Skin of body (tissue), 1 donor: ENCODE measurements around the gene NUP62. TPM values are rescaled to one million over a fixed set of nuclear protein-coding genes. Genes with fewer than 3 reads are reported as not detected.

Experiments used
- total RNA-seq: library from RNA; depleted of rRNA; stranded (reverse); fragments of >200 nt; gene quantifications from one replicate; pipeline ENCODE4 v1.2.3, GENCODE V29; 2014

The NUP62 gene
- total RNA-seq, 1 donor from 2014 or later, result 19.0 TPM

Other genes starting within 250 kb of the NUP62 start
- 0.69 TPM for gene ADM5, start 239.9 kb downstream of the NUP62 start, total RNA-seq
- gene CPT1C, start 238.4 kb downstream of the NUP62 start, total RNA-seq, result 1.6 TPM
- gene TSKS, start 166.2 kb downstream of the NUP62 start, total RNA-seq, result 0.30 TPM
- 31.4 TPM for gene AP2A1, start 162.5 kb downstream of the NUP62 start, total RNA-seq
- 13.4 TPM for gene FUZ, start 116.2 kb downstream of the NUP62 start, total RNA-seq
- 17.4 TPM for gene MED25, start 111.2 kb downstream of the NUP62 start, total RNA-seq
- 46.4 TPM for gene PTOV1, start 78.3 kb downstream of the NUP62 start, total RNA-seq
- 25.2 TPM for gene PNKP, start 61.9 kb downstream of the NUP62 start, total RNA-seq
- gene AKT1S1, start 52.1 kb downstream of the NUP62 start, total RNA-seq, result 4.3 TPM
- 12.9 TPM for gene TBC1D17, start 51.8 kb downstream of the NUP62 start, total RNA-seq
- 0.49 TPM for gene IL4I1, start 32.6 kb downstream of the NUP62 start, total RNA-seq
- gene ATF5, start 299 bp downstream of the NUP62 start, total RNA-seq, result 2.0 TPM
- 0.79 TPM for gene SIGLEC11, start 31.7 kb upstream of the NUP62 start, total RNA-seq
- 15.2 TPM for gene VRK3, start 95.9 kb upstream of the NUP62 start, total RNA-seq
- 5.1 TPM for gene ZNF473, start 96.5 kb upstream of the NUP62 start, total RNA-seq
- not detected for gene IZUMO2, start 233.8 kb upstream of the NUP62 start, total RNA-seq